HTERT RPE-1 (cell line): ENCODE measurements around the gene ANKRD61.
"Not testable (repeated sequence)": the region's sequence is repeated elsewhere in the genome, so short reads cannot be mapped to it uniquely, and the experiment has no call there.

Source experiments
- in situ Hi-C: fragments of 300-500 bp; cut with MboI; formaldehyde crosslinking; loops from 4 replicates; pipeline ENCODE4 v1.14.3; 2020; ENCODE audit warnings: low sequenced_read_pairs

Gene ANKRD61

DNA sequence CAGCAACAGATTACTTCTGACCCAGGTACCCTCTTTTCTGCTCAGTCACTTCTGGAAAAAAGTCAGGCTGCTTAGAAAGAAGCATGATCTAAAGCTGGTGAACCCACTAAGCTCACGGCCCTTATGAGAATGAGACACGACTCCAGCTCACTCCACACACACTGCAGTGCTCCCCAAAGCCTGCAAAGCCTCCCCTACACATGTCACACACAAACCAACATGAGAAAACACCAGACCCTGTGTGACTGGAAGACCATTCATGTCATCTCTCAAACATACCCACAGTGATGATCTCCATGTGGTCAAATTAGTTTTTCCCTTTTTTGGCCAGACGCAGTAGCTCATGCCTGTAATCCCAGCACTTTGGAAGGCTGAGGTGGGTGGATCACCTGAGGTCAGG, 391 bp downstream of the ANKRD61 start:
- in situ Hi-C loops: no loop called here

DNA sequence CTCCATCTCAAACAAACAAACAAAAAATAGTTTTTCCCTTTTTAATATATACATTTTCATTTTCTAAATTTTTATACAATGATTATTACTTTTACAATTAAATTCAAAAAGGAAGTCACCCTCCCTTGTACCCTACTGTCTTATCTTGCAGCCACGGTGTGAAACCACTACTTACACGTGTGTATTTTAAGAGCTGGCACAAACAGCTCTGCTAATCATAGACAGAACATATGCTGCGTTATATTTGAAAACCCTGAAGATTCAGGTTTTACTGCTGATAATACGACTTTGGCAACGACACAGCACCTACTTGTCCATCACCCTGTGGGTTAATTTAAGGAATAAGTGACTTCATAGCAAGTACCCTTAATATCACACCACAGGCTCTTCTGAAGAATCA, 991 bp downstream of the ANKRD61 start:
- in situ Hi-C loops: no loop called here

DNA sequence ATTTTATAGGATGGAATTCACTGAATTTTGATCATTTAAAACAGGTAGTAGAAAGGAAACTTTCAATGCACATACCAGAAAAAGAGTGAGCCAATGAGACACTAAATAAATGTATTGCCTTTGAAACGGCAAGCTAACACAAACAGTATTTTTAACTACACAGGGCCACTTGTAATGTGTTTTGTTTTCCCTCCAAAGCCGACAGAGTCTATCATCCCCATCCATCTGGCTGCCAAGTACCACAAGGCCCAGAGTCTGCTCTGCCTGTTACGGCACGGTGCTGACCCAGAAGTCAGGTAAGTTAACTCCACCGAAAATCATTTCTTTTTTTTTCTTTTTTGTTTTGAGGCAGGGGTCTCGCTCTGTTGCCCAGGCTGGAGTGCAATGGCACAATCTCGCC, 1.5 kb downstream of the ANKRD61 start:
- in situ Hi-C loops: no loop called here

DNA sequence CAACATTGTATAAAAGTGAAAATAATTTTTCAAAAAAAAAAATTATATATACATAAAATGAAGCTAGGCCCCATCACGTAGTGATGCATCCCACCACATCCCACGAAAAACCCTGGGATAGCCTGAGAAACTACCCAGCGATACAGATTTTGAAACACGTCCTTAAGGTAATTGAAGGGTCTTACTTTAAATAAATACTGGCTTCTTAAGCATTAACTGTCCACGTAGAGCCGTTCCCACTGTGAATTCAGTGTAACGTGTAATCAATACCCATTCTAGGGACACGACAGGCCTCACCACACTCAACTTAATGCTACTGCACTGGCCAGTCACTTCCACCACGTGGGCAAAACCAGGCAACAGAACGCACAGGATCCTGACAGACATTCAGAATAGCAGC, 4.0 kb downstream of the ANKRD61 start:
- in situ Hi-C loops: no loop called here

DNA sequence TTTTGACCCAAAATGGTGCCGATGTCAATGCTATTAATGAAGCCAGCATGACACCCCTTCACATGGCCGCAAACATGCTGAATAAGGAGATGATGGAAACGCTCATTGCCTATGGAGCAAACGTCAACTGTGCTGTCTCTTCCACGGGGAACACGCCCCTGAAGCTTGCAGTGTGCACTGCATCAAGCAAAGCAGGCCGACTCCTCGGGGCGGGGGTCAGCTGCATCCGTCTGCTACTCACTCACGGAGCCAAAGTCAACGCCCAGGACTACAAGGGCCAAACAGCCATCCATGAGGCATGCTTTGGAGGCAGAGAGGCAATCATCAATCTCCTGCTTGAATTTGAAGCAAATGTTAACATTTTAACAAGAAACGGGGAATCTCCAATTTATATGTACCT, 4.5 kb downstream of the ANKRD61 start:
- in situ Hi-C loops: no loop called here

DNA sequence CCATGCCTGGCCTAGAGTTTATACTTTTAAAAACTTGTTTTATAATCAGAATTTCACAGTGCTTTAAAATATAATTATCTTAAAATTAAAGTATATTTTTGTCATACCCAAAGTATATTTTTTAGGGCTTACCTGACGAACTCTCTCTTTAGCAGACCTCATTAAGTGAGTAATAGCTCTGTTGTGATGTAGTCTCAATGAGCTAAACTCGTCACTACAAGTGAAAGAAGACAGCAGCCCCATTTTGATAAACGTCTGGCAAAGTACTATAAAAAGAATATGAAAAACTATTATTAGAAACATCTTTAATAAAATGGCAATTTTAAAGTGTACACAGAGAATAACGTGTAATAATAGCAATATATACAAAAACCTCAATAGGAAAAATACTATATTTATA, 18.6 kb downstream of the ANKRD61 start:
- in situ Hi-C loops: no loop called here

DNA sequence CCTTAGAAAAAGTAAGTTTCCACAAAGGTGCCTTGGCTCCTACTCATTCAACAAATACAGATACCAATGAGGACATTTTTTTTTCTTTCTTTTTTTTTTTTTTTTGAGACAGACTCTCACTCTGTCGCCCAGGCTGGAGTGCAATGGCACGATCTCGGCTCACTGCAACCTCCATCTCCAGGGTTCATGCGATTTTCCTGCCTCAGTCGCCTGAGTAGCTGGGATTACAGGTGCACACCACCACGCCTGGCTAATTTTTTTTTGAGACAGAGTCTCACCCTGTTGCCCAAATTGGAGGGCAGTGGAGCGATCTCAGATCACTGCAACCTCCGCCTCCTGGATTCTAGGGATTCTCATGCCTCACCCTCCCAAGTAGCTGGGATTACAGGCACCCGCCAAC, 20.0 kb downstream of the ANKRD61 start:
- in situ Hi-C loops: not testable (repeated sequence)

DNA sequence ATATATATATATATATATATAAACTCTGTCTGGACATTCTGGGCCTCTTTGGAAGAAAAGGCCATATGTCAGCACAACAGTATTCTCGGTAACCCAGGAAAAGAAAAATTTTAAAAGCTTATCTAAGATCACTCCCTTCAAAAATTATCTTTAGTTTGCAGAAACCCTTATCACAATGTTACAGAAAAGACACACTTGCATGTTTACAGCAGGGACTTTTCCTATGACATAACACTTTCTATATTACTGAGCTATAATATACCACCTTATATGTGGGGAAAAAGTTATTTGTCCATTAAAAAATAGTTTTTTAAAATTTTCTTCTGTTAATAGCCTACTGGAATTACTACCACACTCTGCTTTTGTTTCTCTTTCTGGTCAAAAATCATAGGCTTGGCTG, 25.4 kb downstream of the ANKRD61 start:
- in situ Hi-C loops: no loop called here

DNA sequence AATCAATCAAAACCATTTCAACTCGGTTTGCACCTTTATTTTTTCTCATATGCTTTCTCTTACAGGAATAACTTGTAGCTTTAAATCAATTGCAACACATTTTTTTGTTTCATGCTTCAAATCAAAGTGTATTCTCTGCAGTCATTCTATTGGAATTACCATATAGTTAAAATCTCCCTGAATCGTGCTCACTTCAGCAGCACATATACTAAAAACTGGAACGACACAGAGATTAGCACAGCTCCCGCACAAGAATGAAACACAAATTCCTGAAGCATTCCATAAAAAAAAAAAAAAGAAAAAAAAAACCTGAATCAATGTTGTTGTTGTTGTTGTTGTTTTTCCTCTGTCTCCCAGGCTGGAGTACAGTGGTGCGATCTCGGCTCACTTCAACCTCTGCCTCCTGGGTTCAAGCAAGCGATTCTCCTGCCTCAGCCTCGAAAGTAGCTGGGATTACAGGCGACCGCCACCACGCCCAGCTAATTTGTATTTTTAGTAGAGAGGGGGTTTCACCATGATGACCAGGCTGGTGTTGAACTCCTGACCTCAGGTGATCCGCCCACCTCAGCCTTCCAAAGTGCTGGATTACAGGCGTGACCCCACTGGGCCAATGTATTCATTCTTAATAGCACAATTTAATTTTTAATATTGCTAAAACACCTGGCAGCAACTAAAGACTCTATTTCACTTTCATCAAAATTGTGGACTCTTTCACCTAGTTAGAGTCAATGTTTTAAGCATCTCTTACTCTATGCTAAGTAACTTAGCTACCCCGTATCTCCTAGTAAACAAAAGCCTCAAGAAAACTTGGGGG, 26.3 kb downstream of the ANKRD61 start:
- in situ Hi-C loops: no loop called here

DNA sequence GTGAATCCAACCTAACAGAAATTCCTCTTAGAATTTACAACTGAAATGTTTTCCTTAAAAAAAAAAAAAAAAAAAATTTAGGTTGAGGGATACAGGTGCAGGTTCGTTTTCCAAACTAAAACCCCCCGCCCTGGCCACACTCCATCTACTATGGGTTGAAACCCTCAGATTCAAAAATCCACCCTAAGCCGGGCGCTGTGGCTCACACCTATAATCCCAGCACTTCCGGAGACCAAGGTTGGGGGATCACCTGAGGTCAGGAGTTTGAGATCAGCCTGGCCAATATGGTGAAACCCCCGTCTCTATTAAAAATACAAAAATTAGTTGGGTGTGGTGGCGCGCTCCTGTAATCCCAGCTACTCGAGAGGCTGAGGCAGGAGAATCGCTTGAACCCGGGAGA, 28.8 kb downstream of the ANKRD61 start:
- in situ Hi-C loops: not testable (repeated sequence)

DNA sequence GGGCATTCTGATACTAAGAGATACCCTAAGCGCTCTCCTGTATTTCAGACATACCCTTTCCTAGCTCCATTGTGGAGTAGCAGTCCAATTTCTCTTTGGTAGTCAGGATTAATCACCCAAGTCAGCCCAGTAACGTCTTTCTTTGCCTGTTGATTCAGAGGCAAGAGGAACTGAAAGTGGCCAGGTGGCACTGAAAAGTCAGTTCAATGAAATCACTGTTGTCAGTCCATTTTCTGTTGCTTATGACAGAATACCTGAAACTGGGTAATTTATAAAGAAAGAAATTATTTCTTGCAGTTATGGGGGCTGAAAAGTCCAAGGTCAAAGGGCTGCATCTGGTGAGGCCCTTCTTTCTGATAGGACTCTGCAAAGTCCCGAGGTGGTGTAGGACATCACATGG, 40.2 kb downstream of the ANKRD61 start:
- in situ Hi-C loops: no loop called here

DNA sequence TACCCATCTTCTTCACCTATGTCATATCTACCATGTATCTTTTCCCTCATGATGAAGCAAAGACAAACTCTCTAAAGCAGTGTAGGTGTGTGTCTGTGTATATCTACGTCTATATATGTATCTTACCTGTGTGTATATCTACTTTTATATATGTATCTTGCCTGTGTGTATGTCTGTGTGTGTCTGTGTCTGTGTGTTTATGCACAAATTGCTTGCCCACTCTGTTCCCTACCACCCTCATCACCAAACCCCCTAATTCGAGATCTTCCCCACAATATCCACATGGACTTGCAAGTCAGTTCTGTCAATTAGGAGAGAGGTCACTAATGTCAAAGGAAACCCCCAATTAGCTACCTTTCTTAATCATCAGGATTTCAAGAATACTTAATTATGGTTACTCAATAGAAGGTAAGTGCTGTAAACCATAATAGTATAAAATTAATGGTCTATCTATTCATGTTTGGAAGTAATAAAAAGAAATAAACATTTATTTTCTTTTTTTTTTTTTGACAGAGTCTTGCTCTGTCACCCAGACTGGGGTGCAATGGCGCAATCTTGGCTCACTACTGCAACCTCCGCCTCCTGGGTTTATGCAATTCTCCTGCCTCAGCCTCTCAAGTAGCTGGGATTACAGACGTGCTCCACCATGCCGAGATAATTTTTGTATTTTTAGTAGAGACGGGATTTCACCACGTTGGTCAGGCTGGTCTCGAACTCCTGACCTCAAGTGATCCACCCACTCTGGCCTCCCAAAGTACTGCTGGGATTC, 43.6 kb downstream of the ANKRD61 start:
- in situ Hi-C loops: no loop called here

DNA sequence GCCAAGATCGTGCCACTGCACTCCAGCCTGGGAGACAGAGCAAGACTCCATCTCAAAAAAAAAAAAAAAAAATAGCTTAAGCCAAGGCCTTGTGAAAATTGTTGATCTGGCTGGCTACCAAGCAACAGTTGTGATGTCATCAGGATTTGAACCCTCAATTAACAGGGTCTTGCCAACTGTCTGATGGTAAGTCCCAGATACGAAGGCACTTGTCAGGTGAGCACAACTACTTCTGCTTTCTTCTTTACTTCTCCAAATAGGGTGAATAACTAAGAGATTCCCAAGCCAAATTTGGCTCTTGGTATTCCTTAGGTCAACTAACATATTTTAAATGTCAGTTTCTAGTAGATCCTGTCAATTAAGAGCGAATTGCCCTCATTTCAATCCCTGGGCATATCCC, 47.4 kb downstream of the ANKRD61 start:
- in situ Hi-C loops: no loop called here

DNA sequence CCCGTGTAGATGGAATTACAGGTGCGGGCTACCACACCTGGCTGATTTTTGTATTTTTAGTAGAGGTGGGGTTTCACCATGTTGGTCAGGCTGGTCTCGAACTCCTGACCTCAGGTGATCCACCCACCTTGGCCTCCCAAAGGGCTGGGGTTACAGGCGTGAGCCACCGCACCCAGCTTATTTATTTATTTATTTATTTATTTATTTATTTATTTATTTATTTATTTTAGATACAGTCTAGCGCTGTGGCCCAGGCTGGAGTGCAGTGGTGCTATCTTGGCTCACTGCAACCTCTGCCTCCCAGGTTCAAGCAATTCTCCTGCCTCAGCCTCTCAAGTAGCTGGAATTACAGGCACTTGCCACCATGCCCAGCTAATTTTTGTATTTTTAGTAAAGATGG, 51.9 kb downstream of the ANKRD61 start:
- in situ Hi-C loops: not testable (repeated sequence)
